Mucosa of gallbladder (tissue), 1 donor: Measurements from ENCODE around the gene ARL1. TPM values are rescaled to one million over a fixed set of nuclear protein-coding genes. Genes with fewer than 3 reads are reported as not detected.

Experiments
- total RNA-seq: library from RNA; stranded (reverse); gene quantifications from one replicate; pipeline ENCODE4 v1.2.1, GENCODE V29; 2021
- donor health status: DM: no; HTN: no; CAD: no.

ARL1 gene
- total RNA-seq, 1 donor from 2014 or later: 91.3 TPM

Other genes starting within 250 kb of the ARL1 start
- 0.06 TPM for gene SLC5A8, start 197.5 kb downstream of the ARL1 start, total RNA-seq
- 6.3 TPM for gene UTP20, start 127.7 kb downstream of the ARL1 start, total RNA-seq
- gene SPIC, start 67.6 kb upstream of the ARL1 start, total RNA-seq: not detected
- gene MYBPC1, start 187.2 kb upstream of the ARL1 start, total RNA-seq: 0.55 TPM